HCT116 (cell line): Measurements from ENCODE around the gene TNPO1. TPM values are rescaled to one million over a fixed set of nuclear protein-coding genes. Genes with fewer than 3 reads are reported as not detected.

Experiments
- ATAC-seq: fragments of 200-7000 bp; cut with Tn5 transposase; 2 replicates; pipeline ENCODE4 v1.9.1; 2020; ENCODE audit warnings: mild to moderate bottlenecking, moderate library complexity
- BruUV-seq: library from RNA; stranded (reverse); fragments of 400-500 nt; replicated peaks from 2 replicates; lab custom pipeline; 2021; lab: Mats Ljungman, UMichigan
- CTCF ChIA-PET: fragments of 300-600 bp; sonication (Branson Sonifier 250); formaldehyde crosslinking; loops from one replicate; lab custom pipeline; 2021; ENCODE audit warnings: antibody characterized with exemption; lab: Charles Lee
- POLR2A ChIA-PET: fragments of 300-600, 350-600 bp; sonication (Branson Sonifier 250); formaldehyde crosslinking; loops from one replicate; lab custom pipeline; 2021; ENCODE audit warnings: antibody characterized with exemption; lab: Charles Lee
- RAD21 ChIA-PET, 2 experiments: fragments of 300-600 bp; sonication (Branson Sonifier 250); formaldehyde crosslinking; loops; one replicate each; lab custom pipeline; 2023; ENCODE audit warnings: low total read pairs in 2 of 2; ENCODE audit not compliant: uncharacterized antibody in 2 of 2, unreplicated experiment in 2 of 2, low non-redundant PET in 1 of 2; lab: Charles Lee
- DNase-seq: peaks from one replicate; pipeline ENCODE4 v3.0.0-alpha.2; 2010; ENCODE audit warnings: low read depth, low spot score
- H2AFZ ChIP-seq: fragments of 200-600 bp; shearing (Covaris generic), sonication (generic); 2 replicates; pipeline ENCODE4 v1.6.1; 2017; ENCODE audit warnings: low read depth, mixed run types, mixed read lengths, antibody characterized with exemption, low read length; ENCODE audit not compliant: poor library complexity, severe bottlenecking
- H3K27ac ChIP-seq: 2 replicates; pipeline ENCODE4 v1.5.1; 2012; ENCODE audit warnings: low read depth, low read length
- H3K27me3 ChIP-seq: fragments of 200-600 bp; sonication (generic); 2 replicates; pipeline ENCODE4 v1.6.1; 2016; ENCODE audit warnings: mixed run types, low read length, mixed read lengths; ENCODE audit not compliant: insufficient read depth
- H3K36me3 ChIP-seq, 2 experiments: fragments of 200-500 bp in 1 of 2; fragments of 200-600 bp in 1 of 2; sonication (Bioruptor generic) in 1 of 2; sonication (generic) in 1 of 2; 2 replicates each; pipeline versions ENCODE4 v1.5.1 to v1.6.1; 2014 to 2016; ENCODE audit warnings: low read length in 2 of 2, inconsistent platforms in 1 of 2, mixed read lengths in 1 of 2, mixed run types in 1 of 2; ENCODE audit not compliant: insufficient read depth in 2 of 2, control insufficient read depth in 1 of 2
- H3K4me1 ChIP-seq, 2 experiments: fragments of 200-600 bp in 1 of 2; sonication (generic) in 1 of 2; 2 replicates each; pipeline versions ENCODE4 v1.5.1 to v1.6.1; 2012 to 2017; ENCODE audit warnings: low read length in 2 of 2, inconsistent platforms in 1 of 2, mild to moderate bottlenecking in 1 of 2, mixed read lengths in 1 of 2, mixed run types in 1 of 2, moderate library complexity in 1 of 2; ENCODE audit not compliant: insufficient read depth in 2 of 2, control insufficient read depth in 1 of 2
- H3K4me2 ChIP-seq: fragments of 200-600 bp; sonication (generic); 2 replicates; pipeline ENCODE4 v1.6.1; 2017; ENCODE audit warnings: mixed run types, low read length, mixed read lengths
- H3K4me3 ChIP-seq, 2 experiments: fragments of 200-600 bp in 1 of 2; sonication (generic) in 1 of 2; replicated peaks in 1 of 2; 2 replicates each; pipeline ENCODE4 v1.5.1; 2011 to 2016; ENCODE audit warnings: low read length in 2 of 2, control low read depth in 1 of 2, low read depth in 1 of 2, mild to moderate bottlenecking in 1 of 2, mixed read lengths in 1 of 2, mixed run types in 1 of 2
- H3K79me2 ChIP-seq: fragments of 200-600 bp; sonication (generic); 2 replicates; pipeline ENCODE4 v1.6.1; 2017; ENCODE audit warnings: mild to moderate bottlenecking, mixed run types, low read length, moderate library complexity, mixed read lengths; ENCODE audit not compliant: insufficient read depth
- H3K9ac ChIP-seq: fragments of 200-600 bp; sonication (generic); 2 replicates; pipeline ENCODE4 v1.6.1; 2016; ENCODE audit warnings: low read length, mixed read lengths
- H3K9me2 ChIP-seq: fragments of 200-600 bp; sonication (generic), shearing (Covaris generic); 2 replicates; pipeline ENCODE4 v1.6.1; 2017; ENCODE audit warnings: mixed run types, mild to moderate bottlenecking, moderate library complexity; ENCODE audit not compliant: insufficient read depth
- H3K9me3 ChIP-seq, 2 experiments: fragments of 200-500 bp in 1 of 2; fragments of 200-600 bp in 1 of 2; sonication (Bioruptor generic) in 1 of 2; sonication (generic) in 1 of 2; 2 replicates each; pipeline ENCODE4 v1.6.1; 2014 to 2017; ENCODE audit warnings: low read length in 2 of 2, mixed read lengths in 2 of 2, inconsistent platforms in 1 of 2, low read depth in 1 of 2, mild to moderate bottlenecking in 1 of 2, mixed run types in 1 of 2, moderate library complexity in 1 of 2; ENCODE audit not compliant: control insufficient read depth in 1 of 2, insufficient read depth in 1 of 2
- H4K20me1 ChIP-seq: fragments of 200-600 bp; sonication (generic), shearing (Covaris generic); 2 replicates; pipeline ENCODE4 v1.6.1; 2017; ENCODE audit warnings: mixed run types, mild to moderate bottlenecking, moderate library complexity; ENCODE audit not compliant: insufficient read depth
- CBX3 ChIP-seq: IDR thresholded peaks from 2 replicates; pipeline ENCODE4 v1.6.1; 2012; ENCODE audit warnings: low read depth
- CEBPB ChIP-seq: IDR thresholded peaks from 2 replicates; pipeline ENCODE4 v1.6.1; 2012; ENCODE audit warnings: low read depth
- CTCF ChIP-seq, 3 experiments: fragments of 200-600 bp in 1 of 3; sonication (generic) in 1 of 3; IDR thresholded peaks in 2 of 3; conservative IDR thresholded peaks in 1 of 3; 2 replicates each; pipeline ENCODE4 v1.5.1; 2012 to 2017; ENCODE audit warnings: low read depth in 2 of 3, low read length in 2 of 3, antibody characterized with exemption in 1 of 3, borderline replicate concordance in 1 of 3, control low read depth in 1 of 3, mild to moderate bottlenecking in 1 of 3, mixed read lengths in 1 of 3, mixed run types in 1 of 3, moderate library complexity in 1 of 3; ENCODE audit not compliant: insufficient read depth in 1 of 3
- EGR1 ChIP-seq: IDR thresholded peaks from 2 replicates; pipeline ENCODE4 v1.6.1; 2012; ENCODE audit warnings: low read depth
- ELF1 ChIP-seq: IDR thresholded peaks from 2 replicates; pipeline ENCODE4 v1.6.1; 2012; ENCODE audit warnings: low read depth, borderline replicate concordance
- EZH2 ChIP-seq: fragments of 200-600 bp; sonication (generic); IDR thresholded peaks from 2 replicates; pipeline ENCODE4 v1.6.1; 2017; ENCODE audit warnings: antibody characterized with exemption, mixed run types
- FOSL1 ChIP-seq: IDR thresholded peaks from 2 replicates; pipeline ENCODE4 v1.6.1; 2012; ENCODE audit warnings: low read depth
- JUND ChIP-seq: IDR thresholded peaks from 2 replicates; pipeline ENCODE4 v1.6.1; 2012
- MAX ChIP-seq: IDR thresholded peaks from 2 replicates; pipeline ENCODE4 v1.6.1; 2012
- POLR2A ChIP-seq: IDR thresholded peaks from 2 replicates; pipeline ENCODE4 v1.7.0; 2011; ENCODE audit warnings: borderline replicate concordance; ENCODE audit not compliant: insufficient read depth, insufficient read length; ENCODE audit errors: extremely low read depth
- RAD21 ChIP-seq: IDR thresholded peaks from 2 replicates; pipeline ENCODE4 v1.6.1; 2012; ENCODE audit warnings: low read depth, mild to moderate bottlenecking
- REST ChIP-seq: IDR thresholded peaks from 2 replicates; pipeline ENCODE4 v1.6.1; 2012; ENCODE audit warnings: low read depth
- SP1 ChIP-seq: IDR thresholded peaks from 2 replicates; pipeline ENCODE4 v1.6.1; 2012; ENCODE audit warnings: low read depth
- ZBTB33 ChIP-seq: IDR thresholded peaks from 2 replicates; pipeline ENCODE4 v1.6.1; 2011; ENCODE audit warnings: mild to moderate bottlenecking, low read length, moderate library complexity; ENCODE audit not compliant: insufficient replicate concordance; ENCODE audit errors: extremely low read depth
- ZFX ChIP-seq: fragments of 450-650 bp; IDR thresholded peaks from 2 replicates; pipeline ENCODE4 v1.6.1; 2017
- intact Hi-C: fragments of 100-400 bp; cut with micrococcal nuclease; formaldehyde crosslinking; loops from 2 replicates; pipeline ENCODE4 v1.10.0; 2022
- total RNA-seq: library from RNA; stranded (reverse); gene quantifications from one replicate; pipeline ENCODE4 v1.2.1, GENCODE V29; 2021; ENCODE audit not compliant: unreplicated experiment

The TNPO1 gene
- total RNA-seq, 1 experiment from 2014 or later, result 104 TPM

GRCh38 chr5:72814864-72815263, 1.6 kb upstream of the TNPO1 start:
- CTCF ChIA-PET, result no interaction called here
- peaks cover 16 to 23% of the 10 kb centered on the region in 2 experiments; a peak in 3 of 4 replicates for H3K4me1 ChIP-seq
- H3K9me3 ChIP-seq, result no peaks in the 10 kb centered on the region
- POLR2A ChIA-PET, result no interaction called here
- H3K27me3 ChIP-seq, result no peaks in the 10 kb centered on the region
- 0 out of 2 replicates have a peak, but pooled peaks cover 6% of the 10 kb centered on the region for H3K79me2 ChIP-seq
- peak overlapping the region; percentile 97 for H2AFZ ChIP-seq
- no peaks in the 10 kb centered on the region for H4K20me1 ChIP-seq
- H3K4me2 ChIP-seq, result peak overlapping the region; percentile 89
- ATAC-seq (no peak), DNase-seq (no peak)
- peak overlapping the region; percentile 83; the same call in 1 of the 2 replicates for H3K27ac ChIP-seq
- no peaks in the 10 kb centered on the region for H3K36me3 ChIP-seq
- TF ChIP-seq POLR2A (no peak), SP1 (no peak), CEBPB (no peak), ELF1 (no peak), FOSL1 (no peak), EZH2 (no peak), ZBTB33 (no peak), JUND (no peak), RAD21 (no peak), CTCF (IDR thresholded peaks at IDR 0.05 in 2 of 3, conservative IDR thresholded peaks at IDR 0.05 in 1 of 3; ENCODE audit: borderline replicate concordance in 1 of 3, insufficient read depth in 1 of 3, low read depth in 2 of 3, low read length in 2 of 3) (no peak), EGR1 (no peak), ZFX (no peak), CBX3 (no peak), MAX (no peak), REST (no peak)
- RAD21 ChIA-PET, result no interaction called here
- no TSS peak for BruUV-seq
- H3K9ac ChIP-seq, result no peak overlapping the region
- intact Hi-C loops, result loop anchor here (5.0 kb wide), 1 partner anchor 448 kb away; no protein-coding TSS in a partner anchor
- H3K9me2 ChIP-seq, result 0 out of 2 replicates have a peak, but pooled peaks cover 2% of the 10 kb centered on the region
- peak overlapping the region in 1 of 2 experiments; percentile 71; a peak in 2 of 4 replicates for H3K4me3 ChIP-seq
